Astrocyte (in vitro differentiated cells and primary cell): ENCODE results near the gene TRIM4. TPM values are rescaled to one million over a fixed set of nuclear protein-coding genes. Genes with fewer than 3 reads are reported as not detected.

Experiments
- DNase-seq: peaks from one replicate; pipeline ENCODE4 v3.0.0-alpha.2; 2010; ENCODE audit warnings: low read depth
- FAIRE-seq: peaks from 2 replicates; lab custom pipeline; 2011; peaks lifted over from hg19 to GRCh38; lab: Jason Lieb, UNC
- H2AFZ ChIP-seq: 2 replicates; pipeline ENCODE4 v1.6.0; 2012; ENCODE audit warnings: low read depth, low read length, inconsistent platforms
- H3K27ac ChIP-seq: 2 replicates; pipeline ENCODE4 v1.5.1; 2011; ENCODE audit warnings: low read depth, low read length, inconsistent platforms
- H3K27me3 ChIP-seq: 2 replicates; pipeline ENCODE4 v1.6.0; 2011; ENCODE audit warnings: low read length, inconsistent platforms; ENCODE audit not compliant: insufficient read depth
- H3K36me3 ChIP-seq: 2 replicates; pipeline ENCODE4 v1.5.1; 2011; ENCODE audit warnings: low read length, inconsistent platforms; ENCODE audit not compliant: insufficient read depth
- H3K4me1 ChIP-seq: 2 replicates; pipeline ENCODE4 v1.5.1; 2011; ENCODE audit warnings: low read length, inconsistent platforms; ENCODE audit not compliant: insufficient read depth
- H3K4me2 ChIP-seq: 2 replicates; pipeline ENCODE4 v1.6.0; 2012; ENCODE audit warnings: low read length, inconsistent platforms
- H3K4me3 ChIP-seq: 2 replicates; pipeline ENCODE4 v1.5.1; 2011; ENCODE audit warnings: low read depth, mild to moderate bottlenecking, low read length, inconsistent platforms; ENCODE audit not compliant: insufficient read depth
- H3K79me2 ChIP-seq: 2 replicates; pipeline ENCODE4 v1.6.0; 2012; ENCODE audit warnings: mild to moderate bottlenecking, low read length, inconsistent platforms; ENCODE audit not compliant: insufficient read depth
- H3K9ac ChIP-seq: 2 replicates; pipeline ENCODE4 v1.6.0; 2012; ENCODE audit warnings: mild to moderate bottlenecking, low read length, inconsistent platforms
- H3K9me3 ChIP-seq: 2 replicates; pipeline ENCODE4 v1.5.1; 2012; ENCODE audit warnings: low read depth, mild to moderate bottlenecking, low read length, inconsistent platforms; ENCODE audit not compliant: insufficient read depth
- H4K20me1 ChIP-seq: 2 replicates; pipeline ENCODE4 v1.6.0; 2012; ENCODE audit warnings: low read length, inconsistent platforms; ENCODE audit not compliant: insufficient read depth
- H3K27ac Mint-ChIP-seq: one replicate; pipeline ENCODE4 v1.8.0; 2021; ENCODE audit warnings: mild to moderate bottlenecking, mixed read lengths; ENCODE audit not compliant: unreplicated experiment
- H3K27me3 Mint-ChIP-seq: one replicate; pipeline ENCODE4 v1.8.0; 2021; ENCODE audit warnings: low read depth, mixed read lengths; ENCODE audit not compliant: unreplicated experiment
- H3K36me3 Mint-ChIP-seq: one replicate; pipeline ENCODE4 v1.8.0; 2021; ENCODE audit warnings: low read depth, mixed read lengths; ENCODE audit not compliant: unreplicated experiment
- H3K4me1 Mint-ChIP-seq: one replicate; pipeline ENCODE4 v1.8.0; 2021; ENCODE audit warnings: low read depth, mixed read lengths; ENCODE audit not compliant: unreplicated experiment
- H3K4me3 Mint-ChIP-seq: one replicate; pipeline ENCODE4 v1.8.0; 2021; ENCODE audit warnings: mild to moderate bottlenecking, moderate library complexity, mixed read lengths; ENCODE audit not compliant: unreplicated experiment
- H3K9me3 Mint-ChIP-seq: one replicate; pipeline ENCODE4 v1.8.0; 2021; ENCODE audit warnings: mild to moderate bottlenecking, mixed read lengths; ENCODE audit not compliant: unreplicated experiment
- CTCF ChIP-seq: IDR thresholded peaks from 2 replicates; pipeline ENCODE4 v1.5.1; 2011; ENCODE audit warnings: low read depth, mild to moderate bottlenecking, inconsistent platforms, low read length, moderate library complexity; ENCODE audit not compliant: insufficient read depth
- EZH2 ChIP-seq: IDR thresholded peaks from 2 replicates; pipeline ENCODE4 v1.6.1; 2012; ENCODE audit warnings: mild to moderate bottlenecking, low read length, inconsistent platforms; ENCODE audit not compliant: insufficient read depth
- total RNA-seq: library from RNA; stranded (reverse); gene quantifications from 2 replicates; pipeline ENCODE4 v1.2.1, GENCODE V29; 2021

The TRIM4 gene
- total RNA-seq, 1 donor from 2014 or later, result 4.6 TPM

- Histone ChIP-seq H3K79me2 (no peaks in the 10 kb centered on the region), H3K27ac (no peak overlapping the region), H3K4me3 (no peak overlapping the region), H3K36me3 (no peaks in the 10 kb centered on the region), H3K27me3 (peaks cover 14% of the 10 kb centered on the region), H3K9me3 (no peaks in the 10 kb centered on the region), H3K4me1 (no peaks in the 10 kb centered on the region), H3K4me2 (no peak overlapping the region), H3K9ac (no peak overlapping the region), H4K20me1 (no peaks in the 10 kb centered on the region), H2AFZ (no peak overlapping the region)
- no peak for FAIRE-seq
- H3K27ac Mint-ChIP-seq, result no peak overlapping the region
- peaks cover 21% of the 10 kb centered on the region for H3K27me3 Mint-ChIP-seq
- peaks cover 2% of the 10 kb centered on the region for H3K4me1 Mint-ChIP-seq
- H3K9me3 Mint-ChIP-seq, result no peaks in the 10 kb centered on the region
- TF ChIP-seq CTCF, result no peak
- no peak for TF ChIP-seq EZH2
- no peaks in the 10 kb centered on the region for H3K36me3 Mint-ChIP-seq
- no peak overlapping the region for H3K4me3 Mint-ChIP-seq
- DNase-seq, result no peak
Measured at GRCh38 chr7:99928188-99928587, 8.9 kb upstream of the TRIM4 start.

- Mint-ChIP-seq H3K4me1 (peaks cover 2% of the 10 kb centered on the region), H3K27me3 (peaks cover 20% of the 10 kb centered on the region), H3K9me3 (no peaks in the 10 kb centered on the region), H3K36me3 (no peaks in the 10 kb centered on the region), H3K27ac (no peak overlapping the region), H3K4me3 (no peak overlapping the region)
- Histone ChIP-seq H3K27ac (no peak overlapping the region), H3K9me3 (no peaks in the 10 kb centered on the region), H3K4me3 (no peak overlapping the region), H3K9ac (no peak overlapping the region), H4K20me1 (no peaks in the 10 kb centered on the region), H3K79me2 (no peaks in the 10 kb centered on the region), H3K4me2 (no peak overlapping the region), H3K27me3 (peaks cover 14% of the 10 kb centered on the region), H2AFZ (no peak overlapping the region), H3K36me3 (no peaks in the 10 kb centered on the region), H3K4me1 (no peaks in the 10 kb centered on the region)
- TF ChIP-seq EZH2, result no peak
- no peak for TF ChIP-seq CTCF
- DNase-seq (no peak), FAIRE-seq (no peak)
Measured at GRCh38 chr7:99927536-99927935, 8.2 kb upstream of the TRIM4 start.

GRCh38 chr7:99926321-99926720, 7.0 kb upstream of the TRIM4 start:
- H4K20me1 ChIP-seq, result no peaks in the 10 kb centered on the region
- Mint-ChIP-seq H3K36me3 (peaks cover 1% of the 10 kb centered on the region), H3K4me3 (no peak overlapping the region), H3K4me1 (peaks cover 2% of the 10 kb centered on the region), H3K27ac (no peak overlapping the region), H3K27me3 (peaks cover 18% of the 10 kb centered on the region), H3K9me3 (peaks cover 2% of the 10 kb centered on the region)
- no peak overlapping the region for H3K4me2 ChIP-seq
- no peak overlapping the region for H3K27ac ChIP-seq
- no peaks in the 10 kb centered on the region for H3K36me3 ChIP-seq
- FAIRE-seq (no peak), DNase-seq (no peak)
- TF ChIP-seq CTCF (no peak), EZH2 (no peak)
- H2AFZ ChIP-seq, result no peak overlapping the region
- no peak overlapping the region for H3K9ac ChIP-seq
- no peaks in the 10 kb centered on the region for H3K79me2 ChIP-seq
- no peaks in the 10 kb centered on the region for H3K4me1 ChIP-seq
- peaks cover 5% of the 10 kb centered on the region for H3K27me3 ChIP-seq
- no peaks in the 10 kb centered on the region for H3K9me3 ChIP-seq
- H3K4me3 ChIP-seq, result no peak overlapping the region
